Activated CD8-positive, alpha-beta memory T cell treated with anti-CD3 and anti-CD28 coated beads, Interleukin-2, amount 10 ng/mL, durations not matched to agents 7 days and 5 days (primary cell): ENCODE results near the gene MICAL3. TPM values are rescaled to one million over a fixed set of nuclear protein-coding genes. Genes with fewer than 3 reads are reported as not detected.

Experiments
- ATAC-seq: fragments of 150-1000 bp; cut with Tn5 transposase; one replicate; pipeline ENCODE4 v1.10.0; 2021; ENCODE audit warnings: moderate library complexity
- CTCF ChIA-PET: fragments of 350-600 bp; sonication (Branson Sonifier 250); formaldehyde crosslinking; loops from one replicate; lab custom pipeline; 2021; ENCODE audit warnings: antibody characterized with exemption; lab: Charles Lee
- DNase-seq: peaks from one replicate; pipeline ENCODE4 v3.0.0-alpha.2; 2020
- H3K27ac Mint-ChIP-seq: one replicate; pipeline ENCODE4 v1.8.0; 2021; ENCODE audit warnings: mild to moderate bottlenecking, mixed read lengths
- H3K27me3 Mint-ChIP-seq: one replicate; pipeline ENCODE4 v1.8.0; 2021; ENCODE audit warnings: mixed read lengths
- H3K36me3 Mint-ChIP-seq: one replicate; pipeline ENCODE4 v1.8.0; 2021; ENCODE audit warnings: mild to moderate bottlenecking, mixed read lengths
- H3K4me1 Mint-ChIP-seq: one replicate; pipeline ENCODE4 v1.8.0; 2021; ENCODE audit warnings: mixed read lengths
- H3K4me3 Mint-ChIP-seq: one replicate; pipeline ENCODE4 v1.8.0; 2021; ENCODE audit warnings: mild to moderate bottlenecking, moderate library complexity, mixed read lengths
- H3K9me3 Mint-ChIP-seq: one replicate; pipeline ENCODE4 v1.8.0; 2022; ENCODE audit warnings: low read depth, mixed read lengths
- total RNA-seq, 2 experiments: library from RNA; stranded (reverse); gene quantifications; one replicate each; pipeline ENCODE4 v1.2.3, GENCODE V29; 2021

The MICAL3 gene
- total RNA-seq, 2 experiments from 2014 or later, result 38.8 to 41.7 TPM

- ATAC-seq (no peak), DNase-seq (no peak)
- Mint-ChIP-seq H3K27ac (no peak overlapping the region), H3K4me1 (no peaks in the 10 kb centered on the region), H3K27me3 (no peaks in the 10 kb centered on the region), H3K4me3 (no peak overlapping the region), H3K36me3 (peaks cover 4% of the 10 kb centered on the region), H3K9me3 (no peaks in the 10 kb centered on the region)
- CTCF ChIA-PET, result no interaction called here
Measured at GRCh38 chr22:17874231-17874905, 150.0 kb downstream of the MICAL3 start.

- Mint-ChIP-seq H3K36me3 (peaks cover 4% of the 10 kb centered on the region), H3K27me3 (no peaks in the 10 kb centered on the region), H3K9me3 (no peaks in the 10 kb centered on the region), H3K4me1 (no peaks in the 10 kb centered on the region), H3K27ac (no peak overlapping the region), H3K4me3 (no peak overlapping the region)
- CTCF ChIA-PET, result no interaction called here
- ATAC-seq (no peak), DNase-seq (no peak)
Measured at GRCh38 chr22:17873804-17874203, 150.6 kb downstream of the MICAL3 start.

- Mint-ChIP-seq H3K4me3 (no peak overlapping the region), H3K4me1 (no peaks in the 10 kb centered on the region), H3K36me3 (peaks cover 4% of the 10 kb centered on the region), H3K27me3 (no peaks in the 10 kb centered on the region), H3K9me3 (no peaks in the 10 kb centered on the region), H3K27ac (no peak overlapping the region)
- ATAC-seq, result no peak
- DNase-seq, result no peak
- CTCF ChIA-PET, result no interaction called here
Measured at GRCh38 chr22:17873116-17873515, 151.2 kb downstream of the MICAL3 start.

GRCh38 chr22:17872471-17872870 lies 151.9 kb downstream of the MICAL3 start:
- DNase-seq, result no peak
- Mint-ChIP-seq H3K9me3 (no peaks in the 10 kb centered on the region), H3K4me1 (no peaks in the 10 kb centered on the region), H3K27me3 (no peaks in the 10 kb centered on the region), H3K27ac (no peak overlapping the region), H3K36me3 (peaks cover 4% of the 10 kb centered on the region), H3K4me3 (no peak overlapping the region)
- ATAC-seq, result no peak
- CTCF ChIA-PET, result no interaction called here

GRCh38 chr22:17871726-17872458 lies 152.5 kb downstream of the MICAL3 start:
- no peaks in the 10 kb centered on the region for H3K27me3 Mint-ChIP-seq
- CTCF ChIA-PET, result no interaction called here
- ATAC-seq, result no peak
- no peak for DNase-seq
- H3K36me3 Mint-ChIP-seq, result peaks cover 4% of the 10 kb centered on the region
- no peaks in the 10 kb centered on the region for H3K4me1 Mint-ChIP-seq
- H3K27ac Mint-ChIP-seq, result no peak overlapping the region
- no peaks in the 10 kb centered on the region for H3K9me3 Mint-ChIP-seq
- no peak overlapping the region for H3K4me3 Mint-ChIP-seq

- no peak for ATAC-seq
- no peaks in the 10 kb centered on the region for H3K9me3 Mint-ChIP-seq
- H3K36me3 Mint-ChIP-seq, result peaks cover 4% of the 10 kb centered on the region
- H3K27me3 Mint-ChIP-seq, result no peaks in the 10 kb centered on the region
- CTCF ChIA-PET, result no interaction called here
- no peak overlapping the region for H3K4me3 Mint-ChIP-seq
- H3K27ac Mint-ChIP-seq, result no peak overlapping the region
- DNase-seq, result no peak
- no peaks in the 10 kb centered on the region for H3K4me1 Mint-ChIP-seq
Measured at GRCh38 chr22:17870407-17870806, 154.0 kb downstream of the MICAL3 start.

- ATAC-seq (no peak), DNase-seq (no peak)
- no peaks in the 10 kb centered on the region for H3K27me3 Mint-ChIP-seq
- no peaks in the 10 kb centered on the region for H3K9me3 Mint-ChIP-seq
- H3K4me1 Mint-ChIP-seq, result no peaks in the 10 kb centered on the region
- no peak overlapping the region for H3K27ac Mint-ChIP-seq
- peaks cover 4% of the 10 kb centered on the region for H3K36me3 Mint-ChIP-seq
- no peak overlapping the region for H3K4me3 Mint-ChIP-seq
- CTCF ChIA-PET, result no interaction called here
Measured at GRCh38 chr22:17869285-17870096, 154.9 kb downstream of the MICAL3 start.

GRCh38 chr22:17868771-17869170 lies 155.6 kb downstream of the MICAL3 start:
- DNase-seq, result no peak
- no peak for ATAC-seq
- Mint-ChIP-seq H3K27ac (no peak overlapping the region), H3K36me3 (peaks cover 6% of the 10 kb centered on the region), H3K9me3 (no peaks in the 10 kb centered on the region), H3K4me3 (no peak overlapping the region), H3K27me3 (no peaks in the 10 kb centered on the region), H3K4me1 (no peaks in the 10 kb centered on the region)
- CTCF ChIA-PET, result no interaction called here

- CTCF ChIA-PET, result no interaction called here
- peaks cover 11% of the 10 kb centered on the region for H3K4me1 Mint-ChIP-seq
- no peaks in the 10 kb centered on the region for H3K27me3 Mint-ChIP-seq
- ATAC-seq (no peak), DNase-seq (no peak)
- H3K4me3 Mint-ChIP-seq, result no peak overlapping the region
- no peaks in the 10 kb centered on the region for H3K9me3 Mint-ChIP-seq
- no peak overlapping the region for H3K27ac Mint-ChIP-seq
- peaks cover 6% of the 10 kb centered on the region for H3K36me3 Mint-ChIP-seq
Measured at GRCh38 chr22:17867160-17867785, 157.1 kb downstream of the MICAL3 start.

- peaks cover 4% of the 10 kb centered on the region for H3K36me3 Mint-ChIP-seq
- ATAC-seq (no peak), DNase-seq (no peak)
- no peaks in the 10 kb centered on the region for H3K9me3 Mint-ChIP-seq
- no peak overlapping the region for H3K4me3 Mint-ChIP-seq
- CTCF ChIA-PET, result no interaction called here
- H3K27ac Mint-ChIP-seq, result no peak overlapping the region
- peaks cover 12% of the 10 kb centered on the region for H3K4me1 Mint-ChIP-seq
- no peaks in the 10 kb centered on the region for H3K27me3 Mint-ChIP-seq
Measured at GRCh38 chr22:17866621-17867020, 157.7 kb downstream of the MICAL3 start.

- peaks cover 12% of the 10 kb centered on the region for H3K4me1 Mint-ChIP-seq
- ATAC-seq, result no peak
- no peaks in the 10 kb centered on the region for H3K9me3 Mint-ChIP-seq
- no peak for DNase-seq
- H3K4me3 Mint-ChIP-seq, result no peak overlapping the region
- no peaks in the 10 kb centered on the region for H3K27me3 Mint-ChIP-seq
- CTCF ChIA-PET, result no interaction called here
- peaks cover 2% of the 10 kb centered on the region for H3K36me3 Mint-ChIP-seq
- no peak overlapping the region for H3K27ac Mint-ChIP-seq
Measured at GRCh38 chr22:17866127-17866526, 158.2 kb downstream of the MICAL3 start.

GRCh38 chr22:17865183-17866055 lies 158.9 kb downstream of the MICAL3 start:
- peaks cover 12% of the 10 kb centered on the region for H3K4me1 Mint-ChIP-seq
- CTCF ChIA-PET, result no interaction called here
- no peak overlapping the region for H3K27ac Mint-ChIP-seq
- DNase-seq (no peak), ATAC-seq (no peak)
- no peak overlapping the region for H3K4me3 Mint-ChIP-seq
- no peaks in the 10 kb centered on the region for H3K27me3 Mint-ChIP-seq
- peaks cover 2% of the 10 kb centered on the region for H3K36me3 Mint-ChIP-seq
- H3K9me3 Mint-ChIP-seq, result no peaks in the 10 kb centered on the region
